Activated naive CD4-positive, alpha-beta T cell treated with anti-CD3 and anti-CD28 coated beads for 36 hours (primary cell): ENCODE measurements around the gene SCRN3. TPM values are rescaled to one million over a fixed set of nuclear protein-coding genes. Genes with fewer than 3 reads are reported as not detected.
A peak's percentile ranks its signal among the peaks of the same experiment; 100 is the strongest.
"Not testable (repeated sequence)": the region's sequence is repeated elsewhere in the genome, so short reads cannot be mapped to it uniquely, and the experiment has no call there.

ENCODE experiments used
- CTCF ChIA-PET: fragments of 350-600 bp; sonication (Branson Sonifier 250); formaldehyde crosslinking; loops from one replicate; lab custom pipeline; 2021; ENCODE audit warnings: antibody characterized with exemption; lab: Charles Lee
- DNase-seq: peaks from one replicate; pipeline ENCODE4 v3.0.0-alpha.2; 2020
- H3K27ac Mint-ChIP-seq: one replicate; pipeline ENCODE4 v1.8.0; 2021; ENCODE audit warnings: mild to moderate bottlenecking, mixed read lengths
- H3K27me3 Mint-ChIP-seq: one replicate; pipeline ENCODE4 v1.8.0; 2021; ENCODE audit warnings: low read depth, mixed read lengths
- H3K36me3 Mint-ChIP-seq: one replicate; pipeline ENCODE4 v1.8.0; 2021; ENCODE audit warnings: low read depth, mixed read lengths
- H3K4me1 Mint-ChIP-seq: one replicate; pipeline ENCODE4 v1.8.0; 2021; ENCODE audit warnings: low read depth, mixed read lengths
- H3K4me3 Mint-ChIP-seq: one replicate; pipeline ENCODE4 v1.8.0; 2021; ENCODE audit warnings: mild to moderate bottlenecking, moderate library complexity, mixed read lengths
- H3K9me3 Mint-ChIP-seq: one replicate; pipeline ENCODE4 v1.8.0; 2021; ENCODE audit warnings: mixed read lengths
- intact Hi-C: fragments of 100-400 bp; cut with micrococcal nuclease; formaldehyde crosslinking; loops from one replicate; pipeline ENCODE4 v1.15.1; 2023
- total RNA-seq, 2 experiments: library from RNA; stranded (reverse); gene quantifications; one replicate each; pipeline ENCODE4 v1.2.3, GENCODE V29; 2021

SCRN3 gene
- total RNA-seq: 10 to 100 TPM; 10.7 to 12.3 TPM

- intact Hi-C loops: loop anchor here (1.0 to 5.0 kb wide), 6 partner anchors 92 to 773 kb away; partner anchors contain the start of genes ATF2, GPR155 and OLA1
- Mint-ChIP-seq H3K36me3 (peaks cover 16% of the 10 kb centered on the region), H3K27ac (peak within 1 kb of the TSS; percentile 99), H3K27me3 (no peaks in the 10 kb centered on the region), H3K4me3 (peak within 1 kb of the TSS; percentile 99), H3K4me1 (peaks cover 38% of the 10 kb centered on the region), H3K9me3 (no peaks in the 10 kb centered on the region)
- DNase-seq: peak; percentile 88
- CTCF ChIA-PET: interaction anchor here (1.0 to 1.4 kb wide), 4 partner anchors 12 to 151 kb away, joined by 3 to 4 read pairs (median 4); no protein-coding TSS in a partner anchor
Observed at GRCh38 chr2:174395284-174395968, at the start of gene SCRN3. Gene SCRN3 (plus strand): TSS chr2:174395730. CDS start chr2:174398284, 2,554 bp downstream.

DNA sequence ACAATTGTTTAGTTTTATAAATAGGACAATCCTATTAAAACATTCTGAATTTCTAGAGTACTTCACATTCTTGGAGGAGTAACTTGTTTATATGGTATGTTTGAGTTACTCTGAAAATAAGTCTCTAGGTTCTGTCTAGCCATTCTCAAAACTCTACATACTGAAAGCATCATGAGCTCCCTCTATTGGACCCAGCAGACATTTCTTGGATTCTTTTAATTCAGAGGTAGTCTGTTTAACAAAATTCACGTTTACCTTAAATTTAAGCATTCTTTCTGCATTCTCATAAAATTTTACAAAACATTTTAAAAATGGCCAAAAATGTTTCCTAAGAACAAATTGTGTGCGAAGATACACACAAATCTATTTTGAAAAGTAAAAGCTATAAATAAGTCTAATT lies 45.5 kb upstream of the SCRN3 start:
- intact Hi-C loops: no loop called here
- Mint-ChIP-seq H3K4me1 (no peaks in the 10 kb centered on the region), H3K9me3 (no peaks in the 10 kb centered on the region), H3K36me3 (peaks cover 9% of the 10 kb centered on the region), H3K27ac (no peak overlapping the region), H3K27me3 (peaks cover 6% of the 10 kb centered on the region), H3K4me3 (no peak overlapping the region)
- no peak for DNase-seq
- CTCF ChIA-PET: interaction anchor here (0.9 kb wide), 1 partner anchor 9 kb away, joined by 3 read pairs; no protein-coding TSS in a partner anchor

DNA sequence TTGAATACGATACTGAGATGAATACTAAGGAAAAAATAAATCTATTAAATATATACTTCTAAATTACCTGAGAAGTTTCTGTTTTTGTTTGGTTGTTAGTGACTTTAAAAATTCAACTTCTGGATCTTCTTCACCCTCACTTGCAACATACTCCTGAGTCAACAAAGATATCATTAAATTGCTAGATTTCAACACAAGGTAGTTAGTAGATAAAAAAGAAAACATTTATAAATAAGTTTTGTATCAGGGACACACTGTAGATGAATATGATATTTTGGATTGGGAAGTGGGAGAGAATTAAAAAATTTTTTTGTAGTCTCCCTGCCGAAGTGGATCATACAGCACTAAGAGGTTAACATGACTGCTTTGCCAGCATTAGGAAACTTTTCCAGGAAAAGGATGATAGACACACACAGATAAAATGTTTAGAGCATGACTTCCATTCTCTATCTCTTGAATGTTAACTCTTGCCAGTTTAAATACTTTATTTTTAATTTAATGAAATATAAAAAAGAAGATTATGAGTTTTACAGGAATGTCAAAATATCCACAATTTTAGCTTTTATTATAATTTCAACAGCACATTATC lies 44.8 kb upstream of the SCRN3 start:
- Mint-ChIP-seq H3K27me3 (peaks cover 2% of the 10 kb centered on the region), H3K27ac (no peak overlapping the region), H3K36me3 (peaks cover 9% of the 10 kb centered on the region), H3K4me1 (no peaks in the 10 kb centered on the region), H3K4me3 (no peak overlapping the region), H3K9me3 (no peaks in the 10 kb centered on the region)
- no peak for DNase-seq
- intact Hi-C loops: no loop called here
- CTCF ChIA-PET: interaction anchor here (0.9 kb wide), 1 partner anchor 9 kb away, joined by 3 read pairs; no protein-coding TSS in a partner anchor

GRCh38 chr2:174353004-174353403 lies 42.5 kb upstream of the SCRN3 start:
- no peak overlapping the region for H3K27ac Mint-ChIP-seq
- H3K4me3 Mint-ChIP-seq: no peak overlapping the region
- intact Hi-C loops: no loop called here
- DNase-seq: no peak
- H3K4me1 Mint-ChIP-seq: no peaks in the 10 kb centered on the region
- H3K36me3 Mint-ChIP-seq: peaks cover 9% of the 10 kb centered on the region
- no peaks in the 10 kb centered on the region for H3K27me3 Mint-ChIP-seq
- H3K9me3 Mint-ChIP-seq: no peaks in the 10 kb centered on the region
- CTCF ChIA-PET: no interaction called here

GRCh38 chr2:174356347-174356746 lies 39.2 kb upstream of the SCRN3 start:
- CTCF ChIA-PET: no interaction called here
- peaks cover 12% of the 10 kb centered on the region for H3K36me3 Mint-ChIP-seq

GRCh38 chr2:174359663-174360062 lies 35.9 kb upstream of the SCRN3 start:
- intact Hi-C loops, H3K9me3 Mint-ChIP-seq, DNase-seq, H3K27me3 Mint-ChIP-seq, H3K4me3 Mint-ChIP-seq, H3K27ac Mint-ChIP-seq, CTCF ChIA-PET, H3K4me1 Mint-ChIP-seq: not testable (repeated sequence)
- H3K36me3 Mint-ChIP-seq: peaks cover 34% of the 10 kb centered on the region

More at GRCh38 chr2:174356347-174356746, 39.2 kb upstream of the SCRN3 start:
- intact Hi-C loops: no loop called here
- H3K4me1 Mint-ChIP-seq: no peaks in the 10 kb centered on the region
- no peak overlapping the region for H3K4me3 Mint-ChIP-seq
- no peaks in the 10 kb centered on the region for H3K27me3 Mint-ChIP-seq
- no peak for DNase-seq
- H3K9me3 Mint-ChIP-seq: no peaks in the 10 kb centered on the region
- H3K27ac Mint-ChIP-seq: no peak overlapping the region

DNA sequence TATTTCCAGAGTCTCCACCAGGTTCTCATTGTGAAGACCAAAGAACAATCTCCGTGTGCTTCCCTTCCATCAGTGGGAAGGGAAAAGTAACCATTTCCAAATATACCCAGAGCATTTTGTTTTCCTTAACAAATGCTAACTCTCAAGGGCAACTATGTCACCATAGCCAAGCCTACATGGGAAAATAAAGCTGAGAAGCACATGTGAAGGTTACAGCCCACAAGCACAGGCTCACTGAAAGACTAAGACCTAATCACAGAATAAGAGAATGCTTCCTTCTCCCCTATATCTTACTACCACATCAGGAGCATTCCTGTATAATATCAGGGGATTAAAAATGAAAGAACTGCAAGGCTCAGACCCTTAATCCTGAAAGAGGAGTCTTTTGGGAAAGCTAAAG lies 32.6 kb upstream of the SCRN3 start:
- DNase-seq: no peak
- Mint-ChIP-seq H3K4me1 (no peaks in the 10 kb centered on the region), H3K36me3 (peaks cover 59% of the 10 kb centered on the region), H3K27ac (no peak overlapping the region), H3K27me3 (no peaks in the 10 kb centered on the region), H3K9me3 (peaks cover 15% of the 10 kb centered on the region), H3K4me3 (no peak overlapping the region)
- CTCF ChIA-PET: interaction anchor here (1.0 kb wide), 1 partner anchor 16 kb away, joined by 3 read pairs; no protein-coding TSS in a partner anchor
- intact Hi-C loops: no loop called here

- intact Hi-C loops, DNase-seq, H3K27ac Mint-ChIP-seq, H3K27me3 Mint-ChIP-seq, H3K4me1 Mint-ChIP-seq, H3K4me3 Mint-ChIP-seq, CTCF ChIA-PET: not testable (repeated sequence)
- Mint-ChIP-seq H3K9me3 (peaks cover 17% of the 10 kb centered on the region), H3K36me3 (peaks cover 66% of the 10 kb centered on the region)
Observed at GRCh38 chr2:174363492-174364225, 31.9 kb upstream of the SCRN3 start.

- Mint-ChIP-seq H3K4me1 (no peaks in the 10 kb centered on the region), H3K9me3 (peaks cover 17% of the 10 kb centered on the region), H3K4me3 (no peak overlapping the region), H3K36me3 (peaks cover 71% of the 10 kb centered on the region), H3K27ac (no peak overlapping the region), H3K27me3 (no peaks in the 10 kb centered on the region)
- intact Hi-C loops: no loop called here
- DNase-seq: no peak
- CTCF ChIA-PET: no interaction called here
Observed at GRCh38 chr2:174364628-174365027, 30.9 kb upstream of the SCRN3 start.

GRCh38 chr2:174365571-174365970 lies 30.0 kb upstream of the SCRN3 start:
- no peaks in the 10 kb centered on the region for H3K27me3 Mint-ChIP-seq
- peaks cover 73% of the 10 kb centered on the region for H3K36me3 Mint-ChIP-seq
- H3K4me1 Mint-ChIP-seq: no peaks in the 10 kb centered on the region
- no peak overlapping the region for H3K4me3 Mint-ChIP-seq
- DNase-seq: no peak
- CTCF ChIA-PET: interaction anchor here (0.5 kb wide), 1 partner anchor 578 kb away, joined by 3 read pairs; no protein-coding TSS in a partner anchor
- H3K9me3 Mint-ChIP-seq: peaks cover 17% of the 10 kb centered on the region
- no peak overlapping the region for H3K27ac Mint-ChIP-seq
- intact Hi-C loops: no loop called here

DNA sequence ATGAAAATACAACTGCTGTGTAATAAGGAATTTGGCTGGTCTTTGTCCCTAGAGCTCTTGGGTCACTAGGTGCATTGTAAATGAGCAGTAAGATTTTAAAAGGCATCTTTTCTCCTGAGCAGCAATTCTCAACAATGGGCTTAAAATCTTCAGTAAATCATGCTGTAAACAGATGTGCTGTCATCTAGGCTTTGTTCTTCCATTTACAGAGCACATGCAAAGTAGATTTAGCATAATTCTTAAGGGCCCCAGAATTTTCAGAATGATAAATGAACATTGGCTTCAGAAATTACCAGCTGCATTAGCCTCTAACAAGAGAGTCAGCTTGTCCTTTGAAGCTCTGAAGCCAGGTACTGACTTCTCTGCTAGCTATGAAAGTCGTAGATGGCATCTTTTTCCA lies 26.8 kb upstream of the SCRN3 start:
- no peak for DNase-seq
- Mint-ChIP-seq H3K4me3 (no peak overlapping the region), H3K36me3 (peaks cover 65% of the 10 kb centered on the region), H3K27ac (no peak overlapping the region), H3K4me1 (no peaks in the 10 kb centered on the region), H3K9me3 (peaks cover 13% of the 10 kb centered on the region), H3K27me3 (no peaks in the 10 kb centered on the region)
- CTCF ChIA-PET: interaction anchor here (0.6 to 0.8 kb wide), 2 partner anchors 17 to 24 kb away, joined by 3 read pairs; no protein-coding TSS in a partner anchor
- intact Hi-C loops: no loop called here

- Mint-ChIP-seq H3K4me1 (no peaks in the 10 kb centered on the region), H3K27ac (no peak overlapping the region), H3K4me3 (no peak overlapping the region), H3K36me3 (peaks cover 38% of the 10 kb centered on the region), H3K9me3 (no peaks in the 10 kb centered on the region), H3K27me3 (no peaks in the 10 kb centered on the region)
- no peak for DNase-seq
- CTCF ChIA-PET: no interaction called here
- intact Hi-C loops: no loop called here
Observed at GRCh38 chr2:174376967-174377366, 18.6 kb upstream of the SCRN3 start.
